Measurements from ENCODE around the gene ERF.
A peak's percentile ranks its signal among the peaks of the same experiment; 100 is the strongest.
"Not testable (repeated sequence)": the region's sequence is repeated elsewhere in the genome, so short reads cannot be mapped to it uniquely, and the experiment has no call there.

Gene ERF

GRCh38 chr19:42266928-42267603 lies 12.1 kb upstream of the ERF start:
- H3K4me1 ChIP-seq (ENCODE audit: control insufficient read depth, insufficient read depth, low read length): peaks cover 23% of the 10 kb centered on the region
- H3K9ac ChIP-seq (ENCODE audit: low read length): peak overlapping the region; percentile 64
- not testable (repeated sequence) for H3K9me3 ChIP-seq (ENCODE audit: control insufficient read depth, insufficient read depth, low read depth, low read length); H3K27ac ChIP-seq (ENCODE audit: low read depth, low read length); H3K27me3 ChIP-seq (ENCODE audit: control insufficient read depth, insufficient read depth, low read length); H3K36me3 ChIP-seq (ENCODE audit: control insufficient read depth, insufficient read depth, low read length)
- peak overlapping the region; percentile 79 for H3K4me3 ChIP-seq (ENCODE audit: low read depth, low read length)

GRCh38 chr19:42266105-42266504 lies 11.2 kb upstream of the ERF start:
- H3K4me3 ChIP-seq (ENCODE audit: low read depth, low read length); H3K9me3 ChIP-seq (ENCODE audit: control insufficient read depth, insufficient read depth, low read depth, low read length); H3K9ac ChIP-seq (ENCODE audit: low read length); H3K36me3 ChIP-seq (ENCODE audit: control insufficient read depth, insufficient read depth, low read length); H3K27me3 ChIP-seq (ENCODE audit: control insufficient read depth, insufficient read depth, low read length); H3K27ac ChIP-seq (ENCODE audit: low read depth, low read length): not testable (repeated sequence)
- H3K4me1 ChIP-seq (ENCODE audit: control insufficient read depth, insufficient read depth, low read length): peaks cover 20% of the 10 kb centered on the region

- Histone ChIP-seq H3K9ac (ENCODE audit: low read length) (no peak overlapping the region), H3K27me3 (ENCODE audit: control insufficient read depth, insufficient read depth, low read length) (no peaks in the 10 kb centered on the region), H3K4me3 (ENCODE audit: low read depth, low read length) (no peak overlapping the region), H3K27ac (ENCODE audit: low read depth, low read length) (no peak overlapping the region), H3K9me3 (ENCODE audit: control insufficient read depth, insufficient read depth, low read depth, low read length) (no peaks in the 10 kb centered on the region), H3K36me3 (ENCODE audit: control insufficient read depth, insufficient read depth, low read length) (no peaks in the 10 kb centered on the region), H3K4me1 (ENCODE audit: control insufficient read depth, insufficient read depth, low read length) (no peaks in the 10 kb centered on the region)
Measured at GRCh38 chr19:42261763-42262162, 6.8 kb upstream of the ERF start.

- not testable (repeated sequence) for H3K27ac ChIP-seq (ENCODE audit: low read depth, low read length); H3K9me3 ChIP-seq (ENCODE audit: control insufficient read depth, insufficient read depth, low read depth, low read length); H3K36me3 ChIP-seq (ENCODE audit: control insufficient read depth, insufficient read depth, low read length); H3K27me3 ChIP-seq (ENCODE audit: control insufficient read depth, insufficient read depth, low read length); H3K4me1 ChIP-seq (ENCODE audit: control insufficient read depth, insufficient read depth, low read length); H3K9ac ChIP-seq (ENCODE audit: low read length); H3K4me3 ChIP-seq (ENCODE audit: low read depth, low read length)
Measured at GRCh38 chr19:42257842-42258241, 2.9 kb upstream of the ERF start.

GRCh38 chr19:42255766-42256745 lies 1.1 kb upstream of the ERF start:
- Histone ChIP-seq H3K4me3 (ENCODE audit: low read depth, low read length) (peak overlapping the region; percentile 95), H3K9me3 (ENCODE audit: control insufficient read depth, insufficient read depth, low read depth, low read length) (no peaks in the 10 kb centered on the region), H3K36me3 (ENCODE audit: control insufficient read depth, insufficient read depth, low read length) (no peaks in the 10 kb centered on the region), H3K27me3 (ENCODE audit: control insufficient read depth, insufficient read depth, low read length) (no peaks in the 10 kb centered on the region), H3K27ac (ENCODE audit: low read depth, low read length) (no peak overlapping the region), H3K4me1 (ENCODE audit: control insufficient read depth, insufficient read depth, low read length) (peaks cover 18% of the 10 kb centered on the region), H3K9ac (ENCODE audit: low read length) (peak overlapping the region; percentile 47)

- H3K36me3 ChIP-seq (ENCODE audit: control insufficient read depth, insufficient read depth, low read length): peaks cover 12% of the 10 kb centered on the region
- peak overlapping the region; percentile 92 for H3K9ac ChIP-seq (ENCODE audit: low read length)
- no peaks in the 10 kb centered on the region for H3K27me3 ChIP-seq (ENCODE audit: control insufficient read depth, insufficient read depth, low read length)
- peak overlapping the region; percentile 98 for H3K27ac ChIP-seq (ENCODE audit: low read depth, low read length)
- no peaks in the 10 kb centered on the region for H3K9me3 ChIP-seq (ENCODE audit: control insufficient read depth, insufficient read depth, low read depth, low read length)
- peak overlapping the region; percentile 95 for H3K4me3 ChIP-seq (ENCODE audit: low read depth, low read length)
- peaks cover 26% of the 10 kb centered on the region for H3K4me1 ChIP-seq (ENCODE audit: control insufficient read depth, insufficient read depth, low read length)
Measured at GRCh38 chr19:42254089-42254849, 659 bp downstream of the ERF start.

GRCh38 chr19:42253245-42254088 lies 1.5 kb downstream of the ERF start:
- Histone ChIP-seq H3K4me3 (ENCODE audit: low read depth, low read length) (peak overlapping the region; percentile 95), H3K27ac (ENCODE audit: low read depth, low read length) (peak overlapping the region; percentile 98; the same call in 1 of the 2 replicates), H3K36me3 (ENCODE audit: control insufficient read depth, insufficient read depth, low read length) (peaks cover 19% of the 10 kb centered on the region), H3K4me1 (ENCODE audit: control insufficient read depth, insufficient read depth, low read length) (peaks cover 26% of the 10 kb centered on the region), H3K27me3 (ENCODE audit: control insufficient read depth, insufficient read depth, low read length) (no peaks in the 10 kb centered on the region), H3K9ac (ENCODE audit: low read length) (peak overlapping the region; percentile 84), H3K9me3 (ENCODE audit: control insufficient read depth, insufficient read depth, low read depth, low read length) (no peaks in the 10 kb centered on the region)

- H3K9me3 ChIP-seq (ENCODE audit: control insufficient read depth, insufficient read depth, low read depth, low read length): no peaks in the 10 kb centered on the region
- H3K36me3 ChIP-seq (ENCODE audit: control insufficient read depth, insufficient read depth, low read length): peaks cover 19% of the 10 kb centered on the region
- H3K27me3 ChIP-seq (ENCODE audit: control insufficient read depth, insufficient read depth, low read length): no peaks in the 10 kb centered on the region
- H3K4me3 ChIP-seq (ENCODE audit: low read depth, low read length): peak overlapping the region; percentile 81
- H3K9ac ChIP-seq (ENCODE audit: low read length): peak overlapping the region; percentile 84
- H3K27ac ChIP-seq (ENCODE audit: low read depth, low read length): peak overlapping the region; percentile 76; the same call in 1 of the 2 replicates
- H3K4me1 ChIP-seq (ENCODE audit: control insufficient read depth, insufficient read depth, low read length): peaks cover 26% of the 10 kb centered on the region
Measured at GRCh38 chr19:42252365-42253244, 2.3 kb downstream of the ERF start.

- Histone ChIP-seq H3K27me3 (ENCODE audit: control insufficient read depth, insufficient read depth, low read length) (no peaks in the 10 kb centered on the region), H3K27ac (ENCODE audit: low read depth, low read length) (no peak overlapping the region), H3K36me3 (ENCODE audit: control insufficient read depth, insufficient read depth, low read length) (peaks cover 20% of the 10 kb centered on the region), H3K4me1 (ENCODE audit: control insufficient read depth, insufficient read depth, low read length) (peaks cover 32% of the 10 kb centered on the region), H3K4me3 (ENCODE audit: low read depth, low read length) (peak overlapping the region; percentile 39; the same call in 1 of the 2 replicates), H3K9ac (ENCODE audit: low read length) (no peak overlapping the region), H3K9me3 (ENCODE audit: control insufficient read depth, insufficient read depth, low read depth, low read length) (no peaks in the 10 kb centered on the region)
Measured at GRCh38 chr19:42251572-42252358, 3.2 kb downstream of the ERF start.
